ENCODE data around the gene RECK. TPM values are rescaled to one million over a fixed set of nuclear protein-coding genes. Genes with fewer than 3 reads are reported as not detected.

Gene RECK
- total RNA-seq, 1 experiment from 2014 or later = 10.3 TPM

DNA sequence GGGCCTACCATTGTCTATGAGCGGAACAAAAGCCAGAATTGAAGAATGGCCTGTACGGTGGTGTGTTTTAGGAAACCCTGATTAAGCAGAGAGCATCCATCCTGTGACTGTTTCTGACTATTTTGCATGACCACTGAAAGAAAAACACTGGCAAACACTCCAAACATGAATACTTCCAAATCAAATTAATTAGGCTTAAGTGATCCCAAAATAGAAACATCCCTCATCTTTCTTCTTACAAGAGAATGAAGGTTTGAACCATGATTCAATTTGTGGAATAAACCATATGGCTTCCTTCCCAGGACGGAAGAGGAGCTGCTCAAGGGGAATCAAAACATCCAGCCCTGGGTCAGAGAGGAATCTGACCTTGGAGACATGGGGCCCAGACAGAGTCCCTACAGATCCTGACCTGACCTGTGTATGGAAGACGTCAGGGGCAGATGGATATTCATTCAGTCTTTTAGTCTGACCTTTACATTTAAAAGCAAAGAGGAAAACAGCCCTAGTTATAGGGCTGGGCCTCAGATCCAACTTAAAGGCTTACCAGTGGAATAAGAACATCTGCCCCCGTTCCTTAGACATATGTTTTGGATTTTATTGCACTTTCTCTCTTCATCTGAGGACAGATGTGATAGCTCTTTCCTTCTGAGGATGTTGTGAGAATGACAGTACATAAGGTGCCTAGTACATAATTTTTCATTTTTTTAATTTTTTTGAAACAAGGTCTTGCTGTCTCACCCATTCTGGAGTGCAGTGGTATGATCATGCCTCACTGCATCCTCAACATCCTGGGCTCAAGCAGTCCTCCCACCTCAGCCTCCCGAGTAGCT, 17.6 kb upstream of the RECK start:
- no peaks in the 10 kb centered on the region for H3K9me3 ChIP-seq (ENCODE audit: control insufficient read depth, low read depth, low read length)
- no peak for TF ChIP-seq CTCF (conservative IDR thresholded peaks at IDR 0.05)
- no peak overlapping the region for H4K91ac ChIP-seq (ENCODE audit: insufficient read length, low read depth, low read length)
- H2AK5ac ChIP-seq (ENCODE audit: insufficient read length, low read length) = no peak overlapping the region
- Mint-ChIP-seq H3K9me3 (no peaks in the 10 kb centered on the region), H3K4me1 (peaks cover 3 to 4% of the 10 kb centered on the region in 2 experiments; a peak in 2 of 4 replicates), H3K4me3 (no peak overlapping the region), H3K27me3 (ENCODE audit: low read depth) (peaks cover 3% of the 10 kb centered on the region), H3K27ac (no peak overlapping the region), H3K36me3 (ENCODE audit: insufficient read depth in 1 of 3, low read depth in 3 of 3) (no peaks in the 10 kb centered on the region; a peak in 1 of 7 replicates)
- H2BK120ac ChIP-seq (ENCODE audit: low read depth, low read length, poor library complexity, severe bottlenecking) = no peak overlapping the region
- H3K27ac ChIP-seq (ENCODE audit: insufficient read length, low read depth, low read length) = no peak overlapping the region
- H3K18ac ChIP-seq (ENCODE audit: insufficient read length, low read depth, low read length) = no peak overlapping the region
- H3K4me1 ChIP-seq (ENCODE audit: insufficient read depth, low read length) = no peaks in the 10 kb centered on the region
- H4K5ac ChIP-seq (ENCODE audit: insufficient read length, low read depth, low read length) = no peak overlapping the region
- no peaks in the 10 kb centered on the region for H3K79me1 ChIP-seq (ENCODE audit: insufficient read depth, low read depth, low read length, poor library complexity, severe bottlenecking)
- no peak overlapping the region for H3K4me2 ChIP-seq (ENCODE audit: insufficient read depth, insufficient read length, low read length)
- H2BK12ac ChIP-seq (ENCODE audit: insufficient read length, low read depth, low read length) = no peak overlapping the region
- H3K9ac ChIP-seq (ENCODE audit: extremely low read depth, insufficient read length, low read length) = no peak overlapping the region
- H3K23me2 ChIP-seq (ENCODE audit: insufficient read length, low read depth, low read length, poor library complexity, severe bottlenecking) = no peaks in the 10 kb centered on the region
- H3K4ac ChIP-seq (ENCODE audit: low read depth, low read length) = no peak overlapping the region
- H2BK20ac ChIP-seq (ENCODE audit: low read depth, low read length, poor library complexity, severe bottlenecking) = no peak overlapping the region
- H2BK15ac ChIP-seq (ENCODE audit: low read depth, low read length) = no peak overlapping the region
- H3K27me3 ChIP-seq (ENCODE audit: insufficient read depth, low read length) = no peaks in the 10 kb centered on the region
- no peak for DNase-seq
- H4K8ac ChIP-seq (replicated peaks; ENCODE audit: insufficient read length, low read depth, low read length) = no peak overlapping the region
- H3T11ph ChIP-seq (ENCODE audit: low read length) = no peak overlapping the region
- H3K79me2 ChIP-seq (ENCODE audit: insufficient read depth, low read length) = no peaks in the 10 kb centered on the region
- H3K56ac ChIP-seq (ENCODE audit: insufficient read length, low read depth, low read length) = no peak overlapping the region
- no peak overlapping the region for H3K23ac ChIP-seq (ENCODE audit: insufficient read length, low read depth, low read length)
- H3K14ac ChIP-seq (ENCODE audit: insufficient read depth, low read length) = no peak overlapping the region
- no peak overlapping the region for H2AFZ ChIP-seq (ENCODE audit: low read length)
- no peak overlapping the region for H2BK5ac ChIP-seq (ENCODE audit: insufficient read length, low read length)
- no peaks in the 10 kb centered on the region for H4K20me1 ChIP-seq (ENCODE audit: control insufficient read depth, insufficient read depth, insufficient read length)
- no CpG with 5 or more reads among the region's 6 CpGs for WGBS (ENCODE audit: extremely low coverage, insufficient read length, low lambda C conversion rate)

Data from H9 (cell line).